ENCODE measurements around the gene PTPRR.

DNA sequence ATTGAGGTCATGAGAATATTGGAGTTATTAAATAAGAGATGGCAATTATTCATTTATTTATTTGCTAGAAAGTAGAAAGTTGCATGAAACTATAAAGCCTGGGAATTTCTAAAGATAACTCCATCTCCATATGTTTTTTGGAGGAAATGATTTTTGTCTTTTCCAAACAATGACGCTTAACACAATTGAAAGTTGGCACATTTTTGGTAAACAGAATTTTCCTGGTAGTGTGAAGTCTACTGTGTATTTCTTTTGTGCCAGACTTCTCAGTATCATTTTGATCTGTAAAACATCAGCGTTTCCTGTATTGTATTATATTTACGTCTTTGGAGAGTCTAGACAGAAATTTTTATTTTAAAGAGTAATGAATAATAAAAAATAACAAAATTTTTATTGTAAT is 249.6 kb downstream of the PTPRR start:
- TF ChIP-seq POLR2A (IDR thresholded peaks at IDR 0.05): no peak
- TF ChIP-seq, protein P1, sequence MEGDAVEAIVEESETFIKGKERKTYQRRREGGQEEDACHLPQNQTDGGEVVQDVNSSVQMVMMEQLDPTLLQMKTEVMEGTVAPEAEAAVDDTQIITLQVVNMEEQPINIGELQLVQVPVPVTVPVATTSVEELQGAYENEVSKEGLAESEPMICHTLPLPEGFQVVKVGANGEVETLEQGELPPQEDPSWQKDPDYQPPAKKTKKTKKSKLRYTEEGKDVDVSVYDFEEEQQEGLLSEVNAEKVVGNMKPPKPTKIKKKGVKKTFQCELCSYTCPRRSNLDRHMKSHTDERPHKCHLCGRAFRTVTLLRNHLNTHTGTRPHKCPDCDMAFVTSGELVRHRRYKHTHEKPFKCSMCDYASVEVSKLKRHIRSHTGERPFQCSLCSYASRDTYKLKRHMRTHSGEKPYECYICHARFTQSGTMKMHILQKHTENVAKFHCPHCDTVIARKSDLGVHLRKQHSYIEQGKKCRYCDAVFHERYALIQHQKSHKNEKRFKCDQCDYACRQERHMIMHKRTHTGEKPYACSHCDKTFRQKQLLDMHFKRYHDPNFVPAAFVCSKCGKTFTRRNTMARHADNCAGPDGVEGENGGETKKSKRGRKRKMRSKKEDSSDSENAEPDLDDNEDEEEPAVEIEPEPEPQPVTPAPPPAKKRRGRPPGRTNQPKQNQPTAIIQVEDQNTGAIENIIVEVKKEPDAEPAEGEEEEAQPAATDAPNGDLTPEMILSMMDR (IDR thresholded peaks at IDR 0.05): no peak
- TF ChIP-seq POLR2AphosphoS5 (IDR thresholded peaks at IDR 0.05): no peak

All from suprapubic skin (tissue), 4 donors.